Endothelial cell of umbilical vein (primary cell): ENCODE measurements around the gene MORC2. TPM values are rescaled to one million over a fixed set of nuclear protein-coding genes. Genes with fewer than 3 reads are reported as not detected.

Experiments used
- BruUV-seq: library from RNA; stranded (reverse); fragments of 400-500 nt; replicated peaks from 2 replicates; lab custom pipeline; 2021; lab: Mats Ljungman, UMichigan
- CTCF ChIA-PET: fragments of 300-600, 350-600 bp; sonication (Branson Sonifier 250); formaldehyde crosslinking; loops from one replicate; lab custom pipeline; 2021; ENCODE audit warnings: antibody characterized with exemption, inconsistent platforms; lab: Charles Lee
- POLR2A ChIA-PET: fragments of 300-600, 350-600 bp; sonication (Branson Sonifier 250); formaldehyde crosslinking; loops from one replicate; lab custom pipeline; 2021; ENCODE audit warnings: antibody characterized with exemption, inconsistent platforms; lab: Charles Lee
- DNase-seq: peaks from one replicate; pipeline ENCODE4 v3.0.0-alpha.2; 2011; ENCODE audit warnings: low read depth, low spot score
- FAIRE-seq: peaks from 2 replicates; lab custom pipeline; 2011; peaks lifted over from hg19 to GRCh38; lab: Jason Lieb, UNC
- H2AFZ ChIP-seq: 2 replicates; pipeline ENCODE4 v1.6.0; 2012; ENCODE audit warnings: low read depth, low read length, control low read depth, inconsistent platforms
- H3K27ac ChIP-seq: 2 replicates; pipeline ENCODE4 v1.5.1; 2011; ENCODE audit warnings: low read depth, mild to moderate bottlenecking, control low read depth, low read length, moderate library complexity; ENCODE audit not compliant: insufficient read depth
- H3K27me3 ChIP-seq, 2 experiments: 2 replicates each; pipeline versions ENCODE4 v1.6.0 to v1.6.1; 2011; ENCODE audit warnings: low read length in 2 of 2, mixed read lengths in 1 of 2; ENCODE audit not compliant: control insufficient read depth in 2 of 2, insufficient read depth in 2 of 2
- H3K36me3 ChIP-seq, 2 experiments: 2 replicates in 1 of 2; 3 replicates in 1 of 2; pipeline ENCODE4 v1.5.1; 2011; ENCODE audit warnings: low read length in 2 of 2, mild to moderate bottlenecking in 1 of 2, moderate library complexity in 1 of 2; ENCODE audit not compliant: control insufficient read depth in 2 of 2, insufficient read depth in 2 of 2; ENCODE audit errors: extremely low read depth in 1 of 2
- H3K4me1 ChIP-seq: 3 replicates; pipeline ENCODE4 v1.5.1; 2011; ENCODE audit warnings: mild to moderate bottlenecking, low read length; ENCODE audit not compliant: control insufficient read depth, insufficient read depth; ENCODE audit errors: extremely low read depth
- H3K4me2 ChIP-seq: 2 replicates; pipeline ENCODE4 v1.6.1; 2011; ENCODE audit warnings: low read length, control low read depth, mixed read lengths; ENCODE audit not compliant: insufficient read depth
- H3K4me3 ChIP-seq, 3 experiments: fragments of 200-600 bp in 1 of 3; sonication (generic), shearing (Covaris generic) in 1 of 3; replicated peaks in 1 of 3; 2 replicates each; pipeline ENCODE4 v1.5.1; 2011 to 2016; ENCODE audit warnings: control low read depth in 3 of 3, low read length in 3 of 3, mild to moderate bottlenecking in 2 of 3, inconsistent platforms in 1 of 3, low read depth in 1 of 3, moderate library complexity in 1 of 3; ENCODE audit not compliant: insufficient read depth in 1 of 3
- H3K79me2 ChIP-seq: 2 replicates; pipeline ENCODE4 v1.6.0; 2012; ENCODE audit warnings: low read length, inconsistent platforms; ENCODE audit not compliant: control insufficient read depth, insufficient read depth
- H3K9ac ChIP-seq: replicated peaks from 2 replicates; pipeline ENCODE3; 2011; ENCODE audit warnings: low read length, control low read depth; ENCODE audit not compliant: insufficient read depth; ENCODE audit errors: extremely low read depth
- H3K9me1 ChIP-seq: replicated peaks from 3 replicates; pipeline ENCODE4 v1.6.0; 2011; ENCODE audit warnings: mild to moderate bottlenecking, low read length; ENCODE audit not compliant: control insufficient read depth, insufficient read depth; ENCODE audit errors: extremely low read depth
- H3K9me3 ChIP-seq: replicated peaks from 2 replicates; pipeline ENCODE4 v1.5.1; 2012; ENCODE audit warnings: low read length, inconsistent platforms; ENCODE audit not compliant: control insufficient read depth, insufficient read depth
- H4K20me1 ChIP-seq: replicated peaks from 2 replicates; pipeline ENCODE3; 2011; ENCODE audit warnings: mild to moderate bottlenecking, low read length; ENCODE audit not compliant: control insufficient read depth, insufficient read depth; ENCODE audit errors: extremely low read depth
- CTCF ChIP-seq, 2 donors: IDR thresholded peaks; 1 replicate in 1 of 2; 2 replicates in 1 of 2; pipeline ENCODE4 v1.5.1; 2011; ENCODE audit warnings: low read length in 2 of 2, mild to moderate bottlenecking in 2 of 2, moderate library complexity in 2 of 2, control low read depth in 1 of 2, inconsistent platforms in 1 of 2, low read depth in 1 of 2; ENCODE audit not compliant: insufficient read depth in 1 of 2; ENCODE audit errors: extremely low read depth in 1 of 2
- EZH2 ChIP-seq: IDR thresholded peaks from 2 replicates; pipeline ENCODE4 v1.6.1; 2012; ENCODE audit warnings: borderline replicate concordance, low read depth, mild to moderate bottlenecking, moderate library complexity, low read length, inconsistent platforms; ENCODE audit not compliant: severe bottlenecking
- FOS ChIP-seq: IDR thresholded peaks from 2 replicates; pipeline ENCODE4 v1.6.1; 2011; ENCODE audit warnings: mild to moderate bottlenecking, low read length, moderate library complexity, borderline replicate concordance; ENCODE audit not compliant: insufficient read depth
- GATA2 ChIP-seq: IDR thresholded peaks from 2 replicates; pipeline ENCODE4 v1.7.0; 2011; ENCODE audit warnings: low read depth, mild to moderate bottlenecking, moderate library complexity, mixed read lengths, low read length; ENCODE audit not compliant: insufficient read length, insufficient read depth
- JUN ChIP-seq: IDR thresholded peaks from 2 replicates; pipeline ENCODE4 v1.6.1; 2011; ENCODE audit warnings: borderline replicate concordance, low read depth; ENCODE audit not compliant: insufficient read length, insufficient read depth
- MAX ChIP-seq: IDR thresholded peaks from 2 replicates; pipeline ENCODE4 v1.6.1; 2011; ENCODE audit not compliant: insufficient read depth, insufficient read length
- MYC ChIP-seq: IDR thresholded peaks from one replicate; pipeline ENCODE4 v1.6.1; 2011; ENCODE audit warnings: mild to moderate bottlenecking, low read depth, low read length
- POLR2A ChIP-seq: IDR thresholded peaks from 2 replicates; pipeline ENCODE4 v1.6.1; 2012; ENCODE audit warnings: low read depth, mild to moderate bottlenecking, control low read depth, low read length
- POLR2AphosphoS5 ChIP-seq: IDR thresholded peaks from 2 replicates; pipeline ENCODE4 v1.6.1; 2012; ENCODE audit warnings: low read depth, mild to moderate bottlenecking, control low read depth, low read length, moderate library complexity; ENCODE audit not compliant: insufficient read depth
- dilution Hi-C: fragments of 300-500 bp; cut with MboI; formaldehyde crosslinking; loops from one replicate; pipeline ENCODE4 v1.15.0; 2019; ENCODE audit warnings: low sequenced_read_pairs; ENCODE audit not compliant: extremely low pct_ligation_motif_present
- intact Hi-C: fragments of 100-400 bp; cut with micrococcal nuclease; formaldehyde crosslinking; loops from one replicate; pipeline ENCODE4 v1.10.0; 2022
- polyA plus RNA-seq, 4 experiments: library from polyadenylated mRNA; depleted of rRNA in 3 of 4; stranded (reverse) in 3 of 4; unstranded in 1 of 4; fragments of >200 nt; gene quantifications; 2 replicates each; pipeline versions ENCODE4 v1.2.1 to v1.2.3, GENCODE V29; 2011 to 2012; ENCODE audit warnings: missing spikeins in 1 of 4
- total RNA-seq: library from RNA; stranded (reverse); gene quantifications from 2 replicates; pipeline ENCODE4 v1.2.3, GENCODE V29; 2021

Gene MORC2
- total and polyA plus RNA-seq, 2 donors (not counting 3 experiments of a cell fraction or from before 2014, with no cell fraction given), result 11.6 to 34.7 TPM

GRCh38 chr22:30881361-30882183 lies 87.0 kb downstream of the MORC2 start:
- Histone ChIP-seq H3K9me3 (no peaks in the 10 kb centered on the region), H3K4me3 (no peak overlapping the region), H3K27me3 (no peaks in the 10 kb centered on the region), H4K20me1 (no peaks in the 10 kb centered on the region), H3K4me2 (no peak overlapping the region), H3K36me3 (no peaks in the 10 kb centered on the region), H3K4me1 (no peaks in the 10 kb centered on the region), H3K9me1 (no peaks in the 10 kb centered on the region), H2AFZ (no peak overlapping the region), H3K79me2 (no peaks in the 10 kb centered on the region), H3K9ac (no peak overlapping the region), H3K27ac (no peak overlapping the region)
- DNase-seq, result no peak
- no TSS peak for BruUV-seq
- intact Hi-C loops, result no loop called here
- ChIA-PET CTCF (interaction anchor here (1.1 to 1.4 kb wide), 2 partner anchors 9 to 119 kb away, joined by 3 to 4 read pairs; no protein-coding TSS in a partner anchor), POLR2A (no interaction called here)
- no peak for TF ChIP-seq JUN
- FAIRE-seq, result no peak
- dilution Hi-C loops, result no loop called here

GRCh38 chr22:30880847-30881246 lies 87.7 kb downstream of the MORC2 start:
- Histone ChIP-seq H3K9me1 (no peaks in the 10 kb centered on the region), H2AFZ (no peak overlapping the region), H3K4me2 (no peak overlapping the region), H3K4me1 (no peaks in the 10 kb centered on the region), H3K27me3 (no peaks in the 10 kb centered on the region), H3K9me3 (no peaks in the 10 kb centered on the region), H3K9ac (no peak overlapping the region), H3K4me3 (no peak overlapping the region), H4K20me1 (no peaks in the 10 kb centered on the region), H3K36me3 (no peaks in the 10 kb centered on the region), H3K79me2 (no peaks in the 10 kb centered on the region), H3K27ac (no peak overlapping the region)
- TF ChIP-seq FOS, result no peak
- TF ChIP-seq JUN, result no peak
- TF ChIP-seq MAX, result no peak
- TF ChIP-seq GATA2, result no peak
- no peak for TF ChIP-seq MYC
- TF ChIP-seq CTCF (IDR thresholded peaks at IDR 0.05; ENCODE audit: extremely low read depth in 1 of 2, insufficient read depth in 1 of 2, low read depth in 1 of 2, low read length in 2 of 2), result no peak
- no peak for TF ChIP-seq EZH2
- no peak for TF ChIP-seq POLR2AphosphoS5
- no peak for TF ChIP-seq POLR2A
- CTCF ChIA-PET, result interaction anchor here (1.1 kb wide), 1 partner anchor 9 kb away, joined by 3 read pairs; no protein-coding TSS in a partner anchor
- intact Hi-C loops, result no loop called here
- DNase-seq (no peak), FAIRE-seq (no peak)
- POLR2A ChIA-PET, result no interaction called here
- dilution Hi-C loops, result no loop called here
- BruUV-seq, result no TSS peak
